Epithelial cell of umbilical artery (primary cell): Measurements from ENCODE around the gene DRICH1. TPM values are rescaled to one million over a fixed set of nuclear protein-coding genes. Genes with fewer than 3 reads are reported as not detected.

Experiments used
- total RNA-seq: library from RNA; depleted of rRNA; stranded (reverse); fragments of >200 nt; gene quantifications from 2 replicates; pipeline ENCODE4 v1.2.3, GENCODE V29; 2014

The DRICH1 gene
- total RNA-seq = not detected in 2 replicates

GRCh38 chr22:23632178-23632577, at the start of gene DRICH1:
Gene DRICH1, minus strand, starts transcription at chr22:23632321. Its CDS starts 298 bp downstream, at chr22:23632023.

GRCh38 chr22:23579870-23580575, 52.1 kb downstream of the DRICH1 start, which contains the start of gene IGLL1:
Gene IGLL1, minus strand, starts transcription at chr22:23580290. Its CDS starts 100 bp downstream, at chr22:23580190.

Other genes starting within 250 kb of the DRICH1 start
- not detected in 2 replicates for gene IGLL1, start 52.0 kb downstream of the DRICH1 start, total RNA-seq
- gene RGL4, start 58.7 kb upstream of the DRICH1 start, total RNA-seq = not detected in 2 replicates
- 1.9 and 2.3 TPM in 2 replicates for gene ZNF70, start 118.8 kb upstream of the DRICH1 start, total RNA-seq
- not detected in 2 replicates for gene VPREB3, start 122.1 kb upstream of the DRICH1 start, total RNA-seq
- 0.46 and 0.97 TPM in 2 replicates for gene C22orf15, start 130.7 kb upstream of the DRICH1 start, total RNA-seq
- gene CHCHD10, start 135.7 kb upstream of the DRICH1 start, total RNA-seq = 1.9 and 4.1 TPM in 2 replicates
- gene MMP11, start 140.5 kb upstream of the DRICH1 start, total RNA-seq = 9.4 and 13.3 TPM in 2 replicates
- 23.3 and 30.5 TPM in 2 replicates for gene SMARCB1, start 154.6 kb upstream of the DRICH1 start, total RNA-seq
- 0.32 and 0.46 TPM in 2 replicates for gene DERL3, start 206.7 kb upstream of the DRICH1 start, total RNA-seq
- 2.9 and 5.5 TPM in 2 replicates for gene SLC2A11, start 225.6 kb upstream of the DRICH1 start, total RNA-seq